ENCODE measurements around the gene ADGRG6. TPM values are rescaled to one million over a fixed set of nuclear protein-coding genes. Genes with fewer than 3 reads are reported as not detected.
A peak's percentile ranks its signal among the peaks of the same experiment; 100 is the strongest.

ADGRG6 gene
- total RNA-seq, 1 experiment from 2014 or later = 98.7 TPM

- intact Hi-C loops (cut with micrococcal nuclease; ENCODE audit: unreplicated experiment) = no loop called here
- POLR2A ChIA-PET = no interaction called here
- no peak for TF ChIP-seq CTCF (IDR thresholded peaks at IDR 0.05; ENCODE audit: insufficient read depth in 1 of 2, low read depth in 1 of 2, low read length in 1 of 2, severe bottlenecking in 1 of 2, unreplicated experiment in 1 of 2)
- H3K9me3 ChIP-seq = peaks cover 17% of the 10 kb centered on the region
- no peak overlapping the region for H3K4me3 ChIP-seq (ENCODE audit: low read depth, low read length)
- peaks cover 9% of the 10 kb centered on the region for H3K36me3 Mint-ChIP-seq (ENCODE audit: insufficient read depth, unreplicated experiment)
- no peaks in the 10 kb centered on the region for H3K27me3 ChIP-seq (replicated peaks; ENCODE audit: control insufficient read depth, insufficient read depth, low read length)
- CTCF ChIA-PET = interaction anchor here (0.6 kb wide), 1 partner anchor 751 kb away, joined by 4 read pairs; no protein-coding TSS in a partner anchor
- no peak overlapping the region for H3K27ac Mint-ChIP-seq (ENCODE audit: unreplicated experiment)
- H3K4me1 Mint-ChIP-seq (ENCODE audit: low read depth, unreplicated experiment) = no peaks in the 10 kb centered on the region
- peaks cover 29% of the 10 kb centered on the region for H3K9me3 Mint-ChIP-seq (ENCODE audit: unreplicated experiment)
- DNase-seq = peak in 1 of 2 experiments; percentile 18
- peaks cover 3% of the 10 kb centered on the region for H3K27me3 Mint-ChIP-seq (ENCODE audit: insufficient read depth, unreplicated experiment)
- H3K4me1 ChIP-seq = no peaks in the 10 kb centered on the region
- BruUV-seq (replicated peaks) = no TSS peak
- no peaks in the 10 kb centered on the region; the same call in 1 of the 2 replicates for H3K36me3 ChIP-seq (ENCODE audit: control insufficient read depth, insufficient read depth, low read length)
- no peak overlapping the region for H3K4me3 Mint-ChIP-seq (ENCODE audit: unreplicated experiment)
These were observed 160.5 kb downstream of the ADGRG6 start for GRCh38 chr6:142462260-142462659.

- Histone ChIP-seq H3K27me3 (replicated peaks; ENCODE audit: control insufficient read depth, insufficient read depth, low read length) (no peaks in the 10 kb centered on the region), H3K36me3 (ENCODE audit: control insufficient read depth, insufficient read depth, low read length) (no peaks in the 10 kb centered on the region), H3K4me3 (ENCODE audit: low read depth, low read length) (no peak overlapping the region), H3K9me3 (peaks cover 17% of the 10 kb centered on the region), H3K4me1 (no peaks in the 10 kb centered on the region)
- H3K36me3 Mint-ChIP-seq (ENCODE audit: insufficient read depth, unreplicated experiment) = peaks cover 9% of the 10 kb centered on the region
- POLR2A ChIA-PET = no interaction called here
- BruUV-seq (replicated peaks) = no TSS peak
- peaks cover 3% of the 10 kb centered on the region for H3K27me3 Mint-ChIP-seq (ENCODE audit: insufficient read depth, unreplicated experiment)
- TF ChIP-seq CTCF (IDR thresholded peaks at IDR 0.05; ENCODE audit: insufficient read depth in 1 of 2, low read depth in 1 of 2, low read length in 1 of 2, severe bottlenecking in 1 of 2, unreplicated experiment in 1 of 2) = no peak
- intact Hi-C loops (cut with micrococcal nuclease; ENCODE audit: unreplicated experiment) = no loop called here
- H3K4me3 Mint-ChIP-seq (ENCODE audit: unreplicated experiment) = no peak overlapping the region
- no peaks in the 10 kb centered on the region for H3K4me1 Mint-ChIP-seq (ENCODE audit: low read depth, unreplicated experiment)
- no peak for DNase-seq
- peaks cover 29% of the 10 kb centered on the region for H3K9me3 Mint-ChIP-seq (ENCODE audit: unreplicated experiment)
- H3K27ac Mint-ChIP-seq (ENCODE audit: unreplicated experiment) = no peak overlapping the region
- CTCF ChIA-PET = no interaction called here
These were observed 162.2 kb downstream of the ADGRG6 start for GRCh38 chr6:142463988-142464387.

GRCh38 chr6:142469220-142469619 lies 167.4 kb downstream of the ADGRG6 start:
- no peaks in the 10 kb centered on the region for H3K36me3 Mint-ChIP-seq (ENCODE audit: insufficient read depth, unreplicated experiment)
- H3K4me3 Mint-ChIP-seq (ENCODE audit: unreplicated experiment) = no peak overlapping the region
- no peak overlapping the region for H3K4me3 ChIP-seq (ENCODE audit: low read depth, low read length)
- ChIA-PET CTCF (no interaction called here), POLR2A (no interaction called here)
- no peak overlapping the region for H3K27ac Mint-ChIP-seq (ENCODE audit: unreplicated experiment)
- H3K27me3 ChIP-seq (replicated peaks; ENCODE audit: control insufficient read depth, insufficient read depth, low read length) = no peaks in the 10 kb centered on the region
- intact Hi-C loops (cut with micrococcal nuclease; ENCODE audit: unreplicated experiment) = no loop called here
- no peaks in the 10 kb centered on the region for H3K9me3 ChIP-seq
- no peak for DNase-seq
- H3K4me1 ChIP-seq = no peaks in the 10 kb centered on the region
- H3K36me3 ChIP-seq (ENCODE audit: control insufficient read depth, insufficient read depth, low read length) = no peaks in the 10 kb centered on the region
- no peaks in the 10 kb centered on the region for H3K9me3 Mint-ChIP-seq (ENCODE audit: unreplicated experiment)
- no peaks in the 10 kb centered on the region for H3K4me1 Mint-ChIP-seq (ENCODE audit: low read depth, unreplicated experiment)
- peaks cover 9% of the 10 kb centered on the region for H3K27me3 Mint-ChIP-seq (ENCODE audit: insufficient read depth, unreplicated experiment)
- BruUV-seq (replicated peaks) = no TSS peak
- TF ChIP-seq CTCF (IDR thresholded peaks at IDR 0.05; ENCODE audit: insufficient read depth in 1 of 2, low read depth in 1 of 2, low read length in 1 of 2, severe bottlenecking in 1 of 2, unreplicated experiment in 1 of 2) = no peak

All from Caco-2 (cell line).